GM19467 (cell line): ENCODE results near the gene IFFO2.

Source experiments
- ATAC-seq: cut with Tn5 transposase; IDR thresholded peaks from one replicate; pipeline ENCODE4 v1.9.1; 2021; ENCODE audit warnings: mild to moderate bottlenecking, moderate library complexity; ENCODE audit not compliant: unreplicated experiment

IFFO2 gene

GRCh38 chr1:18922319-18922726 lies 34.2 kb downstream of the IFFO2 start:
- no peak for ATAC-seq

- ATAC-seq = no peak
Measured at GRCh38 chr1:18921516-18922251, 34.8 kb downstream of the IFFO2 start.

- no peak for ATAC-seq
Measured at GRCh38 chr1:18920931-18921330, 35.5 kb downstream of the IFFO2 start.

GRCh38 chr1:18919956-18920355 lies 36.5 kb downstream of the IFFO2 start:
- ATAC-seq = no peak

GRCh38 chr1:18919197-18919905 lies 37.1 kb downstream of the IFFO2 start:
- ATAC-seq = no peak

GRCh38 chr1:18918417-18918816 lies 38.1 kb downstream of the IFFO2 start:
- ATAC-seq = no peak

GRCh38 chr1:18917071-18917799 lies 39.2 kb downstream of the IFFO2 start:
- no peak for ATAC-seq

GRCh38 chr1:18915341-18915740 lies 41.1 kb downstream of the IFFO2 start:
- ATAC-seq = no peak

GRCh38 chr1:18913065-18913835 lies 43.2 kb downstream of the IFFO2 start:
- ATAC-seq = no peak

GRCh38 chr1:18912550-18912949 lies 43.9 kb downstream of the IFFO2 start:
- ATAC-seq = no peak

GRCh38 chr1:18908911-18909771 lies 47.3 kb downstream of the IFFO2 start:
- ATAC-seq = no peak

- no peak for ATAC-seq
Measured at GRCh38 chr1:18907917-18908845, 48.3 kb downstream of the IFFO2 start.

GRCh38 chr1:18907021-18907916 lies 49.2 kb downstream of the IFFO2 start:
- no peak for ATAC-seq

GRCh38 chr1:18903291-18903756 lies 53.2 kb downstream of the IFFO2 start:
- ATAC-seq = no peak

GRCh38 chr1:18902523-18903290 lies 53.8 kb downstream of the IFFO2 start, which contains the start of gene ALDH4A1:
Gene ALDH4A1, minus strand, starts transcription at chr1:18902555. Its CDS starts 32 bp downstream, at chr1:18902523.
- ATAC-seq = peak; percentile 94

- ATAC-seq = no peak
Measured at GRCh38 chr1:18901952-18902522, 54.4 kb downstream of the IFFO2 start.
